ENCODE data around the gene ZBTB16. TPM values are rescaled to one million over a fixed set of nuclear protein-coding genes. Genes with fewer than 3 reads are reported as not detected.

Gene ZBTB16
- total and polyA plus RNA-seq, 3 donors from 2014 or later: 11.4 to 88.5 (median 51.5) TPM

DNA sequence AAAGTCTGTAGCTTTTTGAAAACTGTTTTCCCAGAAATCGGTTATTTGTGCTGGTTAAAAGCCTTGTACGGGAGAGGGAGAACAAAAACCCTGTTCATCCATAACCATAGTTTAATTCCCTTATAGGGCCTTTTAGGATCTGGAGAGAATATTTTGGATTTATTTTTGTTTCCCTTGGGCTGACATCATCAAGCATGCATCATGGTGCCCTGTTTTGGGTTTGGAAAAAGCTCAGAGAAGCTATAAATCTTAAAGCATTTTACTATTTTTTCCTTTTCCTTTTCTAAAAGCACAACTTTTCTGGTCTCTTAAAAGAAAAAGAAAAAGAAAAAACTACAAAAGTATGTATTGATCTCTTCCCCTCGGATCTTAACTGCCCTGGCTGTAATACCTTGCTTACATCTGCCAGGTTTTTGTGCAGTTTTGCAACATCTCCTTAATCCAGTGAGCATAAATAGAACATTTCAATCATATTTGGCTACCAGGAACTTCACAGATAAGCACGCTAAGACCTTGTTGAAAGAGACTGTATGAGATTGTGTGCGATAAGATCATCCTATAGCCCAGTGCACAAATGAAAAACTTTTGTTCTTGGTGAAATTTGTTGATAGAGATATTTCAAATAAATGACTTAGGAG is 88.0 kb downstream of the ZBTB16 start:
- TF ChIP-seq POLR2A (IDR thresholded peaks at IDR 0.05): no peak
- TF ChIP-seq, protein P1, sequence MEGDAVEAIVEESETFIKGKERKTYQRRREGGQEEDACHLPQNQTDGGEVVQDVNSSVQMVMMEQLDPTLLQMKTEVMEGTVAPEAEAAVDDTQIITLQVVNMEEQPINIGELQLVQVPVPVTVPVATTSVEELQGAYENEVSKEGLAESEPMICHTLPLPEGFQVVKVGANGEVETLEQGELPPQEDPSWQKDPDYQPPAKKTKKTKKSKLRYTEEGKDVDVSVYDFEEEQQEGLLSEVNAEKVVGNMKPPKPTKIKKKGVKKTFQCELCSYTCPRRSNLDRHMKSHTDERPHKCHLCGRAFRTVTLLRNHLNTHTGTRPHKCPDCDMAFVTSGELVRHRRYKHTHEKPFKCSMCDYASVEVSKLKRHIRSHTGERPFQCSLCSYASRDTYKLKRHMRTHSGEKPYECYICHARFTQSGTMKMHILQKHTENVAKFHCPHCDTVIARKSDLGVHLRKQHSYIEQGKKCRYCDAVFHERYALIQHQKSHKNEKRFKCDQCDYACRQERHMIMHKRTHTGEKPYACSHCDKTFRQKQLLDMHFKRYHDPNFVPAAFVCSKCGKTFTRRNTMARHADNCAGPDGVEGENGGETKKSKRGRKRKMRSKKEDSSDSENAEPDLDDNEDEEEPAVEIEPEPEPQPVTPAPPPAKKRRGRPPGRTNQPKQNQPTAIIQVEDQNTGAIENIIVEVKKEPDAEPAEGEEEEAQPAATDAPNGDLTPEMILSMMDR (IDR thresholded peaks at IDR 0.05): no peak
- Histone ChIP-seq H3K9me3 (no peaks in the 10 kb centered on the region), H3K36me3 (ENCODE audit: low read depth, missing control alignments) (no peaks in the 10 kb centered on the region), H3K4me3 (no peak overlapping the region), H3K4me1 (peaks cover 29% of the 10 kb centered on the region), H3K27me3 (no peaks in the 10 kb centered on the region), H3K27ac (peak overlapping the region; percentile 55 to 65)
- WGBS, 2 donors: 40 to 42% methylated on average over 5 of the region's 5 CpGs
- intact Hi-C loops (cut with DNase I; ENCODE audit: low total_unique reads): no loop called here
- DNase-seq: no peak

DNA sequence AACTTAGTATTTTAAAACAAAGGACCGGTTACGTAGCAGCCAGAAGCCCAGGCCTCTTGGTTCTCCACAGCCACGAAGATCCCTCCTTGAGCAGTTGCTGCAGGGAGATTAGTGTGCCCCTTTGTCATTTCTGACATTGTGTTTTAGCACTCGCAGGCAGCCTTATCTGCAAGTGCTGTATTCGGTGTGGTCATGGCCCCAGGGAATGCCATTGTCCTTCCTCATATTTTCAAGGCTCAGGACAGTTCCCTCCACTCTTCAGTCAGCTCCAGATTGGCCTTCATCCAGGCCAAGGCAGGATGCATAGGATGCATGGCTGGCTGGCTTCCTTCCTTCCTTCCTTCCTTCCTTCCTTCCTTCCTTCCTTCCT is 88.5 kb downstream of the ZBTB16 start:
- H3K27me3 ChIP-seq: no peaks in the 10 kb centered on the region
- intact Hi-C loops (cut with DNase I; ENCODE audit: low total_unique reads): no loop called here
- H3K4me3 ChIP-seq: no peak overlapping the region
- TF ChIP-seq POLR2A (IDR thresholded peaks at IDR 0.05): no peak
- TF ChIP-seq, protein P1 (IDR thresholded peaks at IDR 0.05): no peak
- H3K36me3 ChIP-seq (ENCODE audit: low read depth, missing control alignments): no peaks in the 10 kb centered on the region
- H3K9me3 ChIP-seq: no peaks in the 10 kb centered on the region
- H3K27ac ChIP-seq: peak overlapping the region in 1 of 2 donors; percentile 65
- 49 to 58% methylated on average over 5 of the region's 5 CpGs for WGBS, 2 donors
- no peak for DNase-seq
- H3K4me1 ChIP-seq: peaks cover 25% of the 10 kb centered on the region

DNA sequence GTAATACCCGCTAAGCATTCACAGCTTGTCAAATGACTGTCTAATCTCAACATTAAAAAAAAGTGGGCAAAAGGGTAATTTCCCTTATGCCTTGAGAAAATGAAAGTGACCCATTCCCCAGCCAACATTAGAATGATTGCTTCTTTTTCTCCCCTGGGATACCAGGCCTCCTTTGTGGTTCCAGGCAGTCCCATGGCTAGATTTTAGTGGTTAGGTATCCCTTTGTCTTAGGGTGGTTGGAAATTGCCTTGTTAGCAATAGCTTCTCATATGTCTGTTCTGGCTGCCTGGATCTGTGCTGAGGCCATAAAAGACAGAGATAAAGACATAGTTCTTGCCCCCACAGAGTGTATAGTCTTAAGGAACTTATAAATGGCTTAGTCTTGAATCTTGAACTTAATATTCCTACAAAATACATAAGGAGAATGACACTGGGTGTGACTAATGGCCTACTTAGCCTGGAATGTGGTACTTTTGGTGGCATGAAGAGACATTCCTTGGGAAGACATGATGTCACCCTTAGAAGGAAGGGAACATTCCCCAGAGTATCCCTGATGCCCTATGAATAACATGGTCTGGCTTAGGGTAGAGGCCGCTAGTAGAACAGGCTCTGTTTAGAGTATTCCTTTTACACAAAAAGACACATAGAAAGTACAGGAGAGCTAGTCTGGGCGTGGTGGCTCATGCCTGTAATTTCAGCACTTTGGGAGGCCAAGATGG is 90.3 kb downstream of the ZBTB16 start:
- Histone ChIP-seq H3K4me1 (peaks cover 34% of the 10 kb centered on the region), H3K36me3 (ENCODE audit: low read depth, missing control alignments) (no peaks in the 10 kb centered on the region), H3K4me3 (no peak overlapping the region), H3K27me3 (no peaks in the 10 kb centered on the region), H3K27ac (no peak overlapping the region), H3K9me3 (no peaks in the 10 kb centered on the region)
- 94 to 96% methylated on average over 3 of the region's 3 CpGs for WGBS, 2 donors
- intact Hi-C loops (cut with DNase I; ENCODE audit: low total_unique reads): no loop called here
- TF ChIP-seq, protein P1 (IDR thresholded peaks at IDR 0.05): no peak
- no peak for TF ChIP-seq POLR2A (IDR thresholded peaks at IDR 0.05)
- no peak for DNase-seq

DNA sequence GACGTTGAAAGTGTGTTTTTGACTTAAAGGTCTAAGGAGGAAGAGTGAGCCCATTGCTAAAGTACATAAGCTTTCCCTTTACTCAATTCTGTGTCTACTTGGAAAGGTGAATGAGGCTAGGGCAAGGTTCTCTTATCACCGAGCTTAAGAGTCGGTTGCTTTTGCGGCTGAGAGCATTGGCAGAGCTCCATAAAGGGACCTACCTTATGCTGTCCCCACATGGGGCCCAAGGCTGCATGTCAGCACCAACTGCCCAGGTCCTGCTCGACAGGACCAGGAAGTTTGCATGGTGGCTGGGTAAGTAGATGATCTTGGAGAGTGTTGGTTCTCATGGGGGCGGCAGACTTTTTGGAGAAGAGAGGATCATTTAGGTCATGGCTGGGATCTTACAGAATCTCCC is 91.2 kb downstream of the ZBTB16 start:
- intact Hi-C loops (cut with DNase I; ENCODE audit: low total_unique reads): no loop called here
- H3K9me3 ChIP-seq: no peaks in the 10 kb centered on the region
- H3K27me3 ChIP-seq: no peaks in the 10 kb centered on the region
- H3K36me3 ChIP-seq (ENCODE audit: low read depth, missing control alignments): no peaks in the 10 kb centered on the region
- no peak overlapping the region for H3K4me3 ChIP-seq
- H3K27ac ChIP-seq: no peak overlapping the region
- WGBS, 2 donors: 86 to 92% methylated on average over 6 of the region's 6 CpGs
- peaks cover 39% of the 10 kb centered on the region for H3K4me1 ChIP-seq
- no peak for DNase-seq
- TF ChIP-seq, protein P1 (IDR thresholded peaks at IDR 0.05): no peak
- no peak for TF ChIP-seq POLR2A (IDR thresholded peaks at IDR 0.05)

Measured in testis (tissue), 3 donors.